GM18511 (cell line): ENCODE data around the gene ADPRS.

Experiments used
- ATAC-seq: cut with Tn5 transposase; IDR thresholded peaks from one replicate; pipeline ENCODE4 v1.9.1; 2021; ENCODE audit warnings: mild to moderate bottlenecking, moderate library complexity; ENCODE audit not compliant: unreplicated experiment

The ADPRS gene

DNA sequence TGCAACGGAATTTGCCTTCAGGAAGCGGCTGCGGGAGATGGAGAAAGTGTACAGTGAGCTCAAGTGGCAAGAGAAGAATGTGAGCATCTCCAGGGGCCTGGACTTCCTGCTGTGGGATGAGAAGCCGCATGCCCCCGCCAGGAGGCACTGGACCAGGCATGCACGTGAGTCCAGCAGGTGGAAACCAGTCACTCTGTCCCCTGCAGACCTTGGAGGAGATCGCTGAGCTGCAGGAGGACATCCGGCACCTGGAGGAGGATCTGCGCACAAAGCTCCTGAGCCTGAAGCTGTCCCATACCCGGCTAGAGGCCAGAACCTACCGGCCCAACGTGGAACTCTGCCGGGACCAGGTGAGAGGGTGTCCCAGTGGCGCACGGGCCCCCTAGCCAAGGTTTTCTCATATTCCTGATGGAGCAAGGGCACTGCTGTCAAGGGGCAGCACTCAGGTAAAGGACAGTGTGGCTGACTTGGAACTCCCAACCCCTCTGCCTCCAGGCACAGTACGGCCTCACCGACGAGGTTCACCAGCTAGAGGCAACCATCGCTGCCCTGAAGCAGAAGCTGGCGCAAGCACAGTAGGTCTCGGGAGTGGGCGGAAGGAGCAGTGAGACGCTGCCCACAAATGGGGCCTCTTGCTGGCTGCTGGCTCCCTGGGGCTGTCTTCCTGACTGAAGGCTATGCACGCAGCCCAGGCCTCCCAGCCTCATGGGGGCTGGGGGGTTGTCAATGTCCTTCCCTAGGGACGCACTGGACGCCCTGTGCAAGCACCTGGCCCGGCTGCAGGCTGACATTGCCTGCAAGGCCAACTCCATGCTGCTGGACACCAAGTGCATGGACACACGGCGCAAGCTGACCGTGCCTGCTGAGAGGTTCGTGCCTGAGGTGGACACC is 1.2 kb upstream of the ADPRS start:
- ATAC-seq, result no peak

GRCh38 chr1:36088265-36088576 is 471 bp upstream of the ADPRS start:
- peak; percentile 13 for ATAC-seq

DNA sequence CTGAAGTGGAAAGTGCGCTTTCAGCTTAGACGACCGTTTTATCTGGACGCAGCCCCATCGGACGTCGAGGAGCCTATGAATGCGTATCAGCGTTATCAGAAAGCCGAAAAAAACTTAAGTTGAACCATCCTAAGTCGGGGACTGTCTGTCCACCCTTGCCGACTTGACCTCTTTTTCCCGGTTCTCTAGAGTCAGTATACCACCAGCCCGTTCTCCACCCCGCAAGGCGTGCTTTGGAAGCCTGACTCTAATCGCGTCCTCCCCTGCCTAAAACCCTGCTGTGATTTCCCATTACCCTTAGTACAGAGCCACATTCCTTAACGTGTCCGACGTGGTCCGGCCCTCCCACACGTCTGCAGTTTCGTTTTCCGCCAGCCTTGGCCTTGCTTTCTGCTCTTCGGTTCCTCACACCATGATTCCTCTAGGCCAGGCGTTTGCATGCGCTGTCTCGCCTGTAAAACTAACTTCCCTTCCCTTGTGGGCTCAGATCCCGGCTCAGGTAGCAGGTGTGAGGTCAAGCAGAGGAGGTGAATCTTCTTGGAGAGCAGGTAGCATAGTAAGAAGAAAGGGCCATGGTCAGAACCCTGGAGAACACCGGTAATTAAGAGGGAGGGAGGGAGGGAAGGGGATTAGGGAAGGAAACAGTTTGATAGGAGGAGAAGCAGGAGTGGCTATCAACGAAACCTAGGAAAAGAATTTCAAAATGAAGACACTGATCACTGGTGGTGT is 865 bp downstream of the ADPRS start:
- ATAC-seq, result no peak

GRCh38 chr1:36091141-36091540 is 2.4 kb downstream of the ADPRS start:
- ATAC-seq, result no peak

GRCh38 chr1:36091698-36092097 is 3.0 kb downstream of the ADPRS start:
- ATAC-seq, result no peak

DNA sequence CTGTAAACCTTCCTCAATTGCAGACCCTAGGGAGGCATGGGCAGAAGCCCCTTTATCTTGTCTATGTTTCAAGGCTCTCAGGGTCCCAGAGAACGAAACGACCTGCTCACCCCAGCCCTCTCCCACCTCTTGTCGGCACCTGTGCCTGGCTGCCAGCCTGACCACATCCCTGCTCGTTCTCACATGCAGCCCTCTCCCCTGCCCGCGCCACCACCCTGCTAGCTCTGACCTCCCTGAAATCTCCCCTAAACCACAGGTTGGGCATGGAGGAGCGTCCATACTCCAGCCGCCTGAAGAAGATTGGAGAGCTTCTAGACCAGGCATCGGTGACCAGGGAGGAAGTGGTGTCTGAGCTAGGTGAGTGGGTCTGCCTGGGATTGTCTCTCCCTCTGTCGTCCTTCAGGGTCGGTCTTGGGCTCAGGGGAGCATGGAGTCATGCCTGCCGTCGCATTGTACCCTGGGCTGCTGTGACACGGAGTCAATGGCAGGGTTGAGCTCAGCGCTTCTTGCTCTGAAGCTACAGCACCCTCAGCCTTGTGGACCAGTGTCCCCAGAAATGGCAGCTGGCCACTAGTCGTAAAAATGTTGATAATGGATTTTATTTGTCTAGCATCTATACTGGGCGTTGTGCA is 3.6 kb downstream of the ADPRS start:
- ATAC-seq, result no peak

DNA sequence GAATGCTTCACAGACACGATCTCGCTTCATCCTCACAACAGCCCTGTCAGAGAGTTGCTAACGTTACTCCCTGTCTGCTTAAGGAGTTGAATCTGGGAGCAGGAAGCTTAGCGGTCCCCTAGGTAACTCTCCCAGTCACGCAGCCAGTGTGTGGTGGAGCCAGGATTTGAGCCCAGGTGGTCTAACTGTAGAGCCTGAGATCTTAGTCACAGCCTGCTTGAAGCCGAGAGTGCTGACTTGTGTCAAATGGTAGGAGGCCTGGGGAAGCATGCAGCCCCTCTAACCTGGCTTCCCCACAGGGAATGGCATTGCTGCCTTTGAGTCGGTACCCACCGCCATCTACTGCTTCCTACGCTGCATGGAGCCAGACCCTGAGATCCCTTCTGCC is 4.1 kb downstream of the ADPRS start:
- ATAC-seq, result no peak

DNA sequence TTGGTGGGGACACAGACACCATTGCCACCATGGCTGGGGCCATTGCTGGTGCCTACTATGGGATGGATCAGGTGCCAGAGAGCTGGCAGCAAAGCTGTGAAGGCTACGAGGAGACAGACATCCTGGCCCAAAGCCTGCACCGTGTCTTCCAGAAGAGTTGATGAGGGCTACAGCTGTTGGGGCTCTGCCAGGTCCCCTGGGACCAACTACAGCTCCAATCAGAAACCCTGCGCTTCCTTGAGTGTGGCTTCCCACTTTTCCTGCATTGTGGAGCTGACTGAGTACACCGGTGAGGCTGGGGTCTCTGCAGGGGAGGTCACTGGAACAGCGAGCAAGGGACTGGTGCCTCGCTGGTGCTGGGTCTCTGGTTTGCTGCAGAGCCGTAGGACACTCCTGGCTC is 4.5 kb downstream of the ADPRS start:
- no peak for ATAC-seq

DNA sequence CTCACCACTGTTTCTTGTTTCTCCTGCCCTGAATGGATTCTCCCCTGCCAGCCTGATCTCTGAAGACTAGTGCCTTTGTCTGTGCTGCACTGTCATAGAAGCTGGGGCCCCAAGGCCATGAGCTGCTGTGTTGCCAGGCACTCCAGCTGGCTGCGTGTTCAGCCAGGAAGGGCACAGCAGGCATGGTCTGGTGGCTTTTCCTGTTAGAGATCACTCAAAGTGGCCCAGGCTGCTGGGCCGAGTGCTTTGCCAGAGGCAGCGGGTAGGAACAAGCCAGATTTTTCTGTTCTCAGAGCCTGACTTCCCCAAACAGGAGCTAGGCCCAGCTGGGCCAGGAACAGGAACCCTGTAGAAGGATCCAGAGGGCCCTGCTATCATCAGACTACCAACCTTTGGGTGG is 5.2 kb downstream of the ADPRS start:
- ATAC-seq, result no peak

DNA sequence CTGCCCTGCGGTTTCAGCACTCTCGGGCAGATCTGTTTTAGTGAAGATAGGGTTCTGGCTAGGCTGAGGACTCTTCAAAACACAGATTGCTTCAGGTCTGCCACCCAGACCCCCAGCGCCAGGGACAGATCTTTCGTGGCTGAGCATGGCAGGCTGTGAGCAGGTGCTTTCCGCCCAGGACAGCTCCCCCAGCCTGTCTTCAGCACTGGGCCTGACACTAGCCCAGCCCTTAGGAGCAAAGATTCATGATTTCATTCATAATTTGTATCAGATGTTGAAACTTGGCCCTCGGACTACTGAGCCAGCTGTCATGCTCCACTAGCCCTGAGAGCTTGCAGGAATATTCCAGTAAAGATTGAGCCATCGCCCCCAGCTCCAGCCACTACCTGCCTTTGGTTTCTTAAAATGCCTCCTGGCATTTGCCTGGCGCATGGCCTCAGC is 5.9 kb downstream of the ADPRS start:
- no peak for ATAC-seq

DNA sequence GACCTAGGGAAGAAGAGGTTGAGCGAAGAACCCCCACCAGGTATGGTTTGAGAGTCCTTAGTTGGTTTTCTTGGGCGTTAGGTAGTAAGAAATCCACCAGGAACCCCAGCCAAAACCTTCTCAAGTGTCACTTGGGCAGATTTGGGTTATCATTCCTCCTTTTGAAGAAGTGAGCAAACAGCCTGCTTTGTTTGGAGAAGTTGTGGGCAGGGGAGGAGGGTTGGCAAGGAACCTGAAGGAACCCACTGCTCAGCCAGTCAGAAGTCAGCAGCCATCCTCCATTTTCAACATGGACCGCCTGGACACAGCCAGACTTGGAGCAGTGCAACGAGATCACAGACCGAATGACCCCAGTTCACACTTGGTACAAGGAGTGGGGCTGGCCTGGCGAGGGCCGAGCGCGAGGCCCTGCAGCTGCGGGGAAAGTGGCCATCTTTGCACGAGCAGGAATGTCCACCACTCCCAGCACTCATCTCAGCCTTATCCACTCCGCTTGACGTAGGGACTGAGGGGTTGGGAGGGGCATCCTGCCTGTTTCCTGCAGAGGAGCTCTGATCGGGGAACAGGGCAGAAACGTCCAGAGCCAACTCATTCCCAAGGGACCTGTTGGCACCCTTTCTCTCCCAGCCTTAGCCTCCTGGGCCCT is 7.2 kb downstream of the ADPRS start:
- no peak for ATAC-seq

DNA sequence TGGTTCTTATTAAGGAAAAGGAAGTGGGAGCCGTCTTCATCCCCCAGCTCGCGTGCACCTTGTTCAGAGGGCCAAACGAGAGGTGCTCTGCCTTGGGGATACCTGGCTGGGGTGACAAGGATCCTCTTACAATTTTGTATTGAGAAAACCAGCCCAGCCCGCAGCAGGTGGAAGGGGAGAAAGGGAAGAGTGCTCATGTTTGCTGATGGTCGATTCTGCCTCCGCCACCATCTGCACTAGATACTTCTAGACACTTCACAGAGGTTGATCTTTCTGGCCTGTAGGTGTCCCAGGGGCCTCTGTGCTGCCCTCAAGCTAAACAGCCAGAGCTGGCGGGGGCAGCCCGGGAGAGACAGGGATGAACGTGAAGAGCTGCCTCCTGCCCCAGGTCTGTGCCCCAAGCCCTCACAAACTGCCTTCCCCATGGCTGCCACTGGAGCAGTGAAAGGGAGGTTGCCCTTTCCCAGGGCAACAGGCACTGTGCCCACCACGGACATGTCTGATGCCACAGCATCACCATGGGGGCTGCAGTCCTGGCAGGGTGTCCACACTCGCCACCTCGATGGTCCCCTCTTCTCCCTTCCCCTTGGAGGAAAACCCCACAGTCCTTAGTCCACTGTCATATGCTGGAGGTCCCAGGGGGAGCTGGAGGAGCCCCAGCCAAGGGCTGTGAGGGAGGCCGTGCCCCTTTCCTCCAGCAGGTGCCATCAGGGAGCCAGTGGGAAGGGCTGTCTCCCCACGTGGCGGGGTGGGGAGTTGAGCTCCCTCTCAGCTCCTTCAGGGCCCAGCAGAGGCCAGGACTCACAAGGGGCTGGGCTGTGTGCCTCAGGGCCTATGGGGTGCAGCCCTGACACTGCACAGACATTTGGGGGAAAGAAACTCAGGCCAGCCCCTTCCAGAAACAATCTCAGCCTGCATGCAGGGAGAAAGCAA is 8.1 kb downstream of the ADPRS start:
- no peak for ATAC-seq

GRCh38 chr1:36097693-36098585 is 9.2 kb downstream of the ADPRS start:
- ATAC-seq, result no peak

- no peak for ATAC-seq
Observed at GRCh38 chr1:36098650-36099365, 10.1 kb downstream of the ADPRS start.

DNA sequence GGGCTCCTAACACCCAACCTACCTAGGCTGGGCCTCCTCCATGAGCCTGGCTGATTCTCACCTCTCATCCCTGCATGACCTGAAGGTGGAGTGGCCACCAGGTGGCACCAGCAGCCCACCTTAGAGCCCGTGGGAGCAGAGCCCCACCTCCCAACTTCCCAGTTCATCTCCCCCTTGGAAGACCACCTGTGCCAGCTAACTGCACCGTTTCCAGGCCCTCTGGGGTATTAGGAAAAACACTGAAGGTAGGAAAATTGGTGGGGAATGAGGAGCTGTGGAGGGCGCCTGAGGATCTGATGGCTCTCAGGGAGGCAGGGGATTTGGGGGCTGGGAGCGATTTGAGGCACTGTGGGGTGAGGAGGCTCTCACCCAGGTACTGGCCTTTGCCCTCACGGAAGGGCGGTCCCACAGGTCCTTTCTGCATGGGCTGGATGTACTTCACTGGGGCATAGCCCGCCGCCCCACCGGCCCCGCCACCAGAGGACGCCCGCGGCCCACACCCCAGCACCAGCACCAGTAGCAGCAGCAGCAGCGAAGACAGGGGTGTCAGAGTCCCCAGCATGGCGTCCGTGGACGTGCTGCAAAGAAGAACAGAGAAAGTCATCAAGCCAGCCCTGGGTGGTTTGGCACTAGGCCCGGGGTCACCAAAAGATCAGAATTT is 11.1 kb downstream of the ADPRS start:
- no peak for ATAC-seq

DNA sequence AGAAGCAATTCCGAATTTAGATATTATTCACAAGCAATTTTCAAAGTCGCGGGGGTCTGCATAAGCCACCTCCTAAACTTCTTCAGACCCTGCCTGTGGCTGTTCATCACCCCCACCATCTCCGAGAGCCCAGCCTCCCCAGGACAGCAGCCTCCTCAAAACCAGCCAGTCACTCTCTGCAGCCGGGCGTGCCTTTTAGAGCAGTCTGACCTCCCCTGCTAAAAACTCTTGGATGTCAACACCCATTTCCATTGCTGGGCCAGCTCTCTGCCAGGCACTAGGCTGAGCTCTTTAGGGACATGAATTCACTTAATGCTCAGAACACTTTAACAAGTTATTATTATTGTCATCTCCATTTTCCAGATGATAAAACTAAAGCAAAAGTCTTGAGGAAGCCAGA is 11.7 kb downstream of the ADPRS start:
- ATAC-seq, result no peak

GRCh38 chr1:36101546-36101945 is 12.9 kb downstream of the ADPRS start:
- no peak for ATAC-seq

- ATAC-seq, result no peak
Observed at GRCh38 chr1:36106269-36106668, 17.6 kb downstream of the ADPRS start.
